Left ventricle myocardium inferior (tissue), 1 donor: Measurements from ENCODE around the gene PLEKHM3. TPM values are rescaled to one million over a fixed set of nuclear protein-coding genes. Genes with fewer than 3 reads are reported as not detected.

ENCODE experiments used
- DNase-seq: peaks from one replicate; pipeline ENCODE4 v3.0.0-alpha.2; 2020
- H3K27ac ChIP-seq: fragments of 200-600 bp; replicated peaks from 2 replicates; pipeline ENCODE4 v1.8.0; 2021
- H3K27me3 ChIP-seq: fragments of 200-600 bp; 2 replicates; pipeline ENCODE4 v1.8.0; 2021; ENCODE audit warnings: low read depth
- H3K36me3 ChIP-seq: fragments of 200-600 bp; 2 replicates; pipeline ENCODE4 v1.8.0; 2021
- H3K4me1 ChIP-seq: fragments of 200-600 bp; 2 replicates; pipeline ENCODE4 v1.8.0; 2021
- H3K4me3 ChIP-seq: fragments of 200-600 bp; 2 replicates; pipeline ENCODE4 v1.8.0; 2021; ENCODE audit warnings: mild to moderate bottlenecking, moderate library complexity
- H3K9me3 ChIP-seq: fragments of 200-600 bp; replicated peaks from 2 replicates; pipeline ENCODE4 v1.8.0; 2021
- intact Hi-C: fragments of 100-400 bp; cut with micrococcal nuclease; formaldehyde crosslinking; loops from one replicate; pipeline ENCODE4 v1.11.0; 2022
- total RNA-seq: library from RNA; stranded (reverse); fragmentation: NEBNext Ultra II Directional; extraction: Animal tissue kit (Norgen Biotek cat#: 25700); gene quantifications from one replicate; pipeline ENCODE4 v1.2.1, GENCODE V29; 2021
- TF ChIP-seq, protein P1 (sequence below): fragments of 200-600 bp; IDR thresholded peaks from 2 replicates; pipeline ENCODE4 v1.8.0; 2021; ENCODE audit warnings: antibody characterized with exemption, mild to moderate bottlenecking, borderline replicate concordance
- donor health status: DM: no; HTN: yes; CAD: no; lungs with severe emphysema.

PLEKHM3 gene
- total RNA-seq, 1 donor from 2014 or later, result 12.9 TPM

DNA sequence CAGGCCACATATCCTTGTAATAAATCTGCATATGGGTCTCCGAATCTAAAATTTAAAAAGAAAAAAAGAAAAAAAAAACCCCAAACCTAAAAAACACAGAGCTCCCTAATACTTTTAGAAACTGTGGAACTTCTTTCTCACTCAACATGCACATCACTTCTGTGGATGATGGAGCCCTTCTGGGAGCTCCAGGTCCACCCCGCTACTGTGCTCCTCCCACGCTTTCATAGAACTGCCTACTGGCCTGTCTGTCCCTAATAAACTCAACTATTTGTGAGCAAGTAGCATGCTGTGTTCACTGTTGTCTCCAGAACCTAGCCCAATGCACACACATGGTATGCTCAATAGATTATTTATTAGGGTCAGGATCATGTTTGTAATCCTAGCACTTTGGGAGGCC lies 172.5 kb downstream of the PLEKHM3 start:
- DNase-seq, result no peak
- Histone ChIP-seq H3K27me3 (no peaks in the 10 kb centered on the region), H3K9me3 (no peaks in the 10 kb centered on the region), H3K27ac (no peak overlapping the region), H3K4me3 (no peak overlapping the region), H3K4me1 (peaks cover 23% of the 10 kb centered on the region), H3K36me3 (no peaks in the 10 kb centered on the region)
- intact Hi-C loops, result no loop called here
- TF ChIP-seq, protein P1, sequence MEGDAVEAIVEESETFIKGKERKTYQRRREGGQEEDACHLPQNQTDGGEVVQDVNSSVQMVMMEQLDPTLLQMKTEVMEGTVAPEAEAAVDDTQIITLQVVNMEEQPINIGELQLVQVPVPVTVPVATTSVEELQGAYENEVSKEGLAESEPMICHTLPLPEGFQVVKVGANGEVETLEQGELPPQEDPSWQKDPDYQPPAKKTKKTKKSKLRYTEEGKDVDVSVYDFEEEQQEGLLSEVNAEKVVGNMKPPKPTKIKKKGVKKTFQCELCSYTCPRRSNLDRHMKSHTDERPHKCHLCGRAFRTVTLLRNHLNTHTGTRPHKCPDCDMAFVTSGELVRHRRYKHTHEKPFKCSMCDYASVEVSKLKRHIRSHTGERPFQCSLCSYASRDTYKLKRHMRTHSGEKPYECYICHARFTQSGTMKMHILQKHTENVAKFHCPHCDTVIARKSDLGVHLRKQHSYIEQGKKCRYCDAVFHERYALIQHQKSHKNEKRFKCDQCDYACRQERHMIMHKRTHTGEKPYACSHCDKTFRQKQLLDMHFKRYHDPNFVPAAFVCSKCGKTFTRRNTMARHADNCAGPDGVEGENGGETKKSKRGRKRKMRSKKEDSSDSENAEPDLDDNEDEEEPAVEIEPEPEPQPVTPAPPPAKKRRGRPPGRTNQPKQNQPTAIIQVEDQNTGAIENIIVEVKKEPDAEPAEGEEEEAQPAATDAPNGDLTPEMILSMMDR, result no peak

DNA sequence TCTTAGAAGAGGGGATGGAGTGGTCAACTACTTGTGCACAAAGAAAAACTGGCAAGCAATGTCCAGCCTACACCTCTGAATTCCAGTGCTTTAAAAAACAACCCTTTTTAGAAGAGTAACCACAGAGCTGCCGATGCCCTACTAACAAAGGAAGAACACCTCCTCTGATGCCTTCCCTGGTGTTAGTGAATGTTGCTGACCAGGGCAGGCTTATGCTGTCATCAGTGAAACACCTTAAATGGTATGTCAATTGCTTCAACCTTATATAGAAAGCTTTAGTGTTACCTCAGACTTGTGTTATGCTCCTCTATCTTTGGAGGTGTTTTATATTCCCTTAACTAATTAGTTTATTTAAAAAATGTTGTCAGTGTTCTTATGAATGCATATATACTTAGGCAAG lies 175.9 kb downstream of the PLEKHM3 start:
- Histone ChIP-seq H3K4me1 (peaks cover 28% of the 10 kb centered on the region), H3K36me3 (no peaks in the 10 kb centered on the region), H3K4me3 (no peak overlapping the region), H3K27ac (no peak overlapping the region), H3K27me3 (no peaks in the 10 kb centered on the region), H3K9me3 (no peaks in the 10 kb centered on the region)
- TF ChIP-seq, protein P1, result no peak
- intact Hi-C loops, result no loop called here
- no peak for DNase-seq

DNA sequence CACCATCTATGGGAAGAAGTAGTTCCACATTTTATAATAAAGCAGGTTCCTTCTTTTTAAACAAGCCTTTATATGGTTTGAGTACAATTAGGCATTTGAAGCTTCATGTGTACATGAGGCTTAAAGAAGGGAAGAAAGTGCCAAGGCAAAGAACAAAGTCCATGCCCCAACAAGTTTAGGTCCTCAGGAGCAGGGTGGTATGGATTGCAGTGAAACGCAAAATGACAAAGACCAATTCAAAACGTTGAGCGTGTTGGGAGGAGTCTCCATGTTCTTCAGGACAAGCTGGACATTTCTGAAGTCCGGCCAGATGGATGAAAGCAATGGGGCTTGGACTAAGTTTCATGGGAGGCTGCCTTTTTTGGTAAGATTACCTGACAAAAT lies 176.8 kb downstream of the PLEKHM3 start:
- Histone ChIP-seq H3K36me3 (no peaks in the 10 kb centered on the region), H3K4me3 (no peak overlapping the region), H3K4me1 (peaks cover 28% of the 10 kb centered on the region), H3K27me3 (no peaks in the 10 kb centered on the region), H3K27ac (peak overlapping the region; percentile 58), H3K9me3 (no peaks in the 10 kb centered on the region)
- TF ChIP-seq, protein P1, result no peak
- no peak for DNase-seq
- intact Hi-C loops, result no loop called here

DNA sequence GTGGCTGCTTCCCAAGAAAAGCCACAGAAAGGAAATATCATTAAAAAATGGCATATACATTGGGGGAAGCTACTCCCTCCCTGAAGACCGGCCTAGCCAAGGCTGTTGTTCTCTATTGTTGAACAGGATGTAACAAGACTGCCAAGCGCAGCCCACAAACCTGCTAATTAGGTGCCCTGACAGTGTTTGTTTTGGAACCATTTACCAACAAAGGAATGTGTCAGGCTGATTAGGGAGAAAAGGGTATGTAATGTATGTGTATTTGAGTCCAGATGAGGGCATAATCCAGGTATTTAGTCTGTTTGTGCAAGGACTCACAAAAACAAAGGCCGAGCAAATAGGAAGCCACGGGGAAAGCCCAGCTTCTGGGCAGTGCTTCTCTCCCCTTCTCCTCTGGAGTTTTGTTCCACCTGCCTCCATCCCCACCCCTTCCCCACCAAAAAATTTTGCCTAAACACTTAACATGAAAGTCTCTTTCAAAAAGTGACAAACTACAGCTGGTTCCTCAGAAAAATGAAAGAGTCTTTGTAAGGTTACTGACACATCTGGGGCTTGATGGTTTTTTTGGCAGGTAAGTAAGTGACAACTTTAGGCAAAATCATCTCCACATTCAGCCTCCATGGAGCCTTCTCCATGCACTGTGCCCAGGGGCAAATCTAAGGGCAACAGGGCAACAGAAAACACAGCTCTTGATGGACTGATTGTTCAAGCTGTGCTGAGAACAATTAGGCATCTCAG lies 177.4 kb downstream of the PLEKHM3 start:
- H3K36me3 ChIP-seq, result no peaks in the 10 kb centered on the region
- no peaks in the 10 kb centered on the region for H3K9me3 ChIP-seq
- intact Hi-C loops, result no loop called here
- H3K4me1 ChIP-seq, result peaks cover 28% of the 10 kb centered on the region
- H3K27ac ChIP-seq, result peak overlapping the region; percentile 58
- no peak for DNase-seq
- no peaks in the 10 kb centered on the region for H3K27me3 ChIP-seq
- H3K4me3 ChIP-seq, result no peak overlapping the region
- TF ChIP-seq, protein P1, result no peak

DNA sequence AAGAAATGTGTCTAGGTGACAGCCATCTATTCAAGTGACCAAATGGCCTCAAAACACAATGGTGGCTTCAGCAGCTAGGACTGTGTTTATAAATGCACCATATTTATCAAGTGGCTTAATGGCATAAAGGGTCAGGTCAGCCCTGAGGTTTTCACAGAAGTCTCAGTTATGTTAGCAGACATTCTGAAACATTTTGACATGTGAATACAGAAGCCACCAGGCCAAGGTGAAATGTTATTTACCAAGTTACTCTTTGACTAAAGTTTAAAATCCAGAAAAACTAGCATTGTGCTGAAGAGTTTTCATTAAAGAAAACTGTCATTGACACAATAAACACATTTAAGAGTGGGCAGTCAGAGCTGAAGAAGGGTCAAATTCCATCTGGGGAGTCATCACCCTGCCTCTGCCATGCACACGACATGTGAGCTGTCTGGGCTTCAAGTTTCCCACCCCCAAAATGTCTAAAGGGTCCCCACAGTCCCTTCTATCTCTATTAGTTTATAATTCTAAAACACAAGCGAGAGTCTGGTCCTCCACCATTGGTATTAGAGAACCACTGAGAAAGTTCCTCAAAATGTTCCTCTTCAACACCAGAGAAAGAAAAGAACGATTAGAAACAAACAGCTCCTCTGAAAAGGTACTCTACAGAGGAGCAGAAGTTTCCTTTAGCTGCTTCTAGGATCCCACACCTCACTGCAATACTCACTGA lies 178.1 kb downstream of the PLEKHM3 start:
- DNase-seq, result no peak
- peak overlapping the region; percentile 58 for H3K27ac ChIP-seq
- H3K4me1 ChIP-seq, result peaks cover 28% of the 10 kb centered on the region
- H3K9me3 ChIP-seq, result no peaks in the 10 kb centered on the region
- H3K36me3 ChIP-seq, result no peaks in the 10 kb centered on the region
- TF ChIP-seq, protein P1, result no peak
- H3K27me3 ChIP-seq, result no peaks in the 10 kb centered on the region
- intact Hi-C loops, result no loop called here
- no peak overlapping the region for H3K4me3 ChIP-seq
